Measurements from ENCODE around the gene IGSF9B.

GRCh38 chr11:133930053-133930766 is 26.6 kb downstream of the IGSF9B start:
- TF ChIP-seq, protein P1, sequence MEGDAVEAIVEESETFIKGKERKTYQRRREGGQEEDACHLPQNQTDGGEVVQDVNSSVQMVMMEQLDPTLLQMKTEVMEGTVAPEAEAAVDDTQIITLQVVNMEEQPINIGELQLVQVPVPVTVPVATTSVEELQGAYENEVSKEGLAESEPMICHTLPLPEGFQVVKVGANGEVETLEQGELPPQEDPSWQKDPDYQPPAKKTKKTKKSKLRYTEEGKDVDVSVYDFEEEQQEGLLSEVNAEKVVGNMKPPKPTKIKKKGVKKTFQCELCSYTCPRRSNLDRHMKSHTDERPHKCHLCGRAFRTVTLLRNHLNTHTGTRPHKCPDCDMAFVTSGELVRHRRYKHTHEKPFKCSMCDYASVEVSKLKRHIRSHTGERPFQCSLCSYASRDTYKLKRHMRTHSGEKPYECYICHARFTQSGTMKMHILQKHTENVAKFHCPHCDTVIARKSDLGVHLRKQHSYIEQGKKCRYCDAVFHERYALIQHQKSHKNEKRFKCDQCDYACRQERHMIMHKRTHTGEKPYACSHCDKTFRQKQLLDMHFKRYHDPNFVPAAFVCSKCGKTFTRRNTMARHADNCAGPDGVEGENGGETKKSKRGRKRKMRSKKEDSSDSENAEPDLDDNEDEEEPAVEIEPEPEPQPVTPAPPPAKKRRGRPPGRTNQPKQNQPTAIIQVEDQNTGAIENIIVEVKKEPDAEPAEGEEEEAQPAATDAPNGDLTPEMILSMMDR (IDR thresholded peaks at IDR 0.05) = no peak
- TF ChIP-seq POLR2A (IDR thresholded peaks at IDR 0.05) = no peak

Measured in adrenal gland (tissue), 5 donors.